HG03565 (cell line): ENCODE data around the gene SH2D4B.

ENCODE experiments used
- ATAC-seq: cut with Tn5 transposase; IDR thresholded peaks from one replicate; pipeline ENCODE4 v1.9.1; 2021; ENCODE audit warnings: mild to moderate bottlenecking, moderate library complexity; ENCODE audit not compliant: unreplicated experiment

Gene SH2D4B

GRCh38 chr10:80674809-80675208 lies 137.1 kb downstream of the SH2D4B start:
- no peak for ATAC-seq

GRCh38 chr10:80681142-80681541 lies 143.4 kb downstream of the SH2D4B start:
- ATAC-seq, result no peak

GRCh38 chr10:80684259-80684658 lies 146.6 kb downstream of the SH2D4B start:
- peak; percentile 59 for ATAC-seq

- ATAC-seq, result no peak
Measured at GRCh38 chr10:80685355-80685754, 147.7 kb downstream of the SH2D4B start.

- ATAC-seq, result peak; percentile 58
Measured at GRCh38 chr10:80686734-80687475, 149.2 kb downstream of the SH2D4B start.

GRCh38 chr10:80687476-80687789 lies 149.7 kb downstream of the SH2D4B start:
- ATAC-seq, result no peak

GRCh38 chr10:80690434-80690833 lies 152.7 kb downstream of the SH2D4B start:
- no peak for ATAC-seq

- ATAC-seq, result no peak
Measured at GRCh38 chr10:80691441-80691840, 153.7 kb downstream of the SH2D4B start.

- no peak for ATAC-seq
Measured at GRCh38 chr10:80693565-80693964, 155.9 kb downstream of the SH2D4B start.

- no peak for ATAC-seq
Measured at GRCh38 chr10:80694930-80695329, 157.2 kb downstream of the SH2D4B start.
